NCI-H1436 (cell line): Measurements from ENCODE around the gene SLFN12L.

ENCODE experiments used
- DNase-seq: peaks from one replicate; lab custom pipeline; 2025; lab: John Stamatoyannopoulos, UW

The SLFN12L gene

DNA sequence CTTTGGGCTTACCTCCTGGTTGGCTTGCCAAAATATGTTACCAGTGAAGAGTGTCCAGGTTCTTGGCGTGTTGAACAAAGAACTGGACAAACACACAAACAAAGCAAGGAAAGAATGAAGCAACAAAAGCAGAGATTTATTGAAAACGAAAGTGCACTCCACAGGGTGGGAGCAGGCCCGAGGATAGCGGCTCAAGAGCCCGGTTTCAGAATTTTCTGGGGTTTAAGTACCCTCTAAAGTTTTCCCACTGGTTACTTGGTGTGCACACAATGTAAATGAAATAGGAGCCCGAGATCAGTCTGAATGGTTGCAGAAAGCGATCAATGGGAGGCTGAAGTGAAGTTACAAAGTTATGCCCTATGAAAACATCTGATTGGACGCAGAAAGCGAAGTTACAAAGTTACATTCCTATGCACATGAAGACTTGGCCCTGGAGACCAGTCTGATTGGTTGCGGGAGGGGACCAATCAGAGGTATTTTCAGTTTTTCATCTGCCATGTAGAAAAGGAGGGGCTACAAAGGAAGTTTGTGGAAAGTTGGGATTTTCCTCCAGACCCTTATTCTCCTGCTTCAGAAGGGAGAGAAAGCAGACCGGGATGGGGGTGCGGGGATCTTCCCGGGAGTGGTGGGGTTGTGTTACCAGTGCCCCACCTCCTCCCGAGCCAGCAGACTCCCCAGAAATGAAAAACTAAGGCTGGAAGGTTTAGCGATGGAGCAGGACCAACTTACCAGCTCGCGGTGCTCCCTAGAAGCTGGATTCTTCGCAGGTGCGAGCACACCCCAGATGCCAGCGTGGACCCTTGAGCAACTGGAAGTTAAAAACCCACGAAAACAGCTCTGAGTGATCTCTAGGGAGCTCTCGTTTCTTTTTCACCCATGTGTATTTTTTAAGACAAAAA lies 105.1 kb downstream of the SLFN12L start, which contains the start of gene SLFN12:
TSS of gene SLFN12 (minus strand) at position 325 of the 899 bp plus-strand sequence. CDS start 9,472 bp downstream, outside the sequence.
- DNase-seq, result no peak

DNA sequence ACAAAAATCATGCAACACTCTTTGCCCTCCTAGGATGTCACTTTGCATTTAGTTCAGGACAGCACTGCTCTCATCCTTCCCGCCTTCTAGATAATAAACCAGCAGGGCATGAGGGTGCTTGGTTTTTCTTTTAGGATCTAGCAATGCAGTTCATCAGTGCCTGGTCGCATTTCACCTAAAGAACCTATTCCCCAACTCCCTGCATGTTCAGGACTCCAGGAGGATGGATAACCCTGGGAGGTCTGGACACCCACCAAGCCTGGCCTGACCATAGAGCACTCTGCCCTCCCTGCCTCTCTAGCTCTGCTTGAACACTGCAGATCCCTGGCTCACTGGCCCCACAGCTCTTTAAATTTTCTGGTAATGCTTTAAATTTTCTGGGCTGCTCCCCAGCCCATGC lies 107.8 kb downstream of the SLFN12L start:
- no peak for DNase-seq

DNA sequence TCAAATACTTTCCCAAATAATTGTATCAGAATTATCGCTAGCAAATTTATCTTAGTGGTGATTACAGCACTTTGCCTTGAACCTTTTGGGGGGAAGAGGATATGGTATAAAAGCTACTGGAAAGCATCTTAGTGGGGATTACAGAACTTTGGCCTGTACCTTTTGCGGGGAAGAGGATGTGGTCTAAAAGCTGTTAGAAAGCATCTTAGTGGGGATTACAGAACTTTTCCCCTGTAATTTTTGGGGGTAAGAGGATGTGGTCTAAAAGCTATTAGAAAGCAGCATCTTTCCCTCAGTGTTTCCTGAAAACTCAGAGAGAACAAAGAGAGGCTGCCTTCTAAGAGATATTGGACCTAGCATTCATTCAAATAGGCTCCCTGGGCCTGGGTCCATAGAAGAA lies 109.2 kb downstream of the SLFN12L start:
- no peak for DNase-seq

DNA sequence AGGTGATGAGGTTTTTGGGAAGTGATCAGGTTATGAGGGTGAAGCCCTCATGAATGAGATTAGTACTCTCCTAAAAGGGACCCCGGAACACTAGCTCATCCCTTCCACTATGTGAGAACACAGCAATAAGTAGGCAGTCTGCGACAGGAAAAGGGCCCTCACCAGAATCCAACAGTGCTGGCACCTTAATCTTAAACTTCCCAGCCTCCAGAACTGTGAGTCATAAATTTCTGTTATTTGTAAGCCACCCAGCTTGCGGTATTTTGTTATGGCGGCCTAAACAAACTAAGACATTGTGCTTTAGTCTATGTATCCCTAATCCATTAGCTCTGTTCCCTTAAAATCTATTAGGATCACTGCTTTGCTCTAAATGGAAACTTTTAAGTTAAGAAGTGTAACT lies 113.7 kb downstream of the SLFN12L start:
- no peak for DNase-seq
